Measurements from ENCODE around the gene RNU6-9. TPM values are rescaled to one million over a fixed set of nuclear protein-coding genes. Genes with fewer than 3 reads are reported as not detected.
A peak's percentile ranks its signal among the peaks of the same experiment; 100 is the strongest.

Gene RNU6-9
- total RNA-seq, 1 donor from 2014 or later, result not detected

DNA sequence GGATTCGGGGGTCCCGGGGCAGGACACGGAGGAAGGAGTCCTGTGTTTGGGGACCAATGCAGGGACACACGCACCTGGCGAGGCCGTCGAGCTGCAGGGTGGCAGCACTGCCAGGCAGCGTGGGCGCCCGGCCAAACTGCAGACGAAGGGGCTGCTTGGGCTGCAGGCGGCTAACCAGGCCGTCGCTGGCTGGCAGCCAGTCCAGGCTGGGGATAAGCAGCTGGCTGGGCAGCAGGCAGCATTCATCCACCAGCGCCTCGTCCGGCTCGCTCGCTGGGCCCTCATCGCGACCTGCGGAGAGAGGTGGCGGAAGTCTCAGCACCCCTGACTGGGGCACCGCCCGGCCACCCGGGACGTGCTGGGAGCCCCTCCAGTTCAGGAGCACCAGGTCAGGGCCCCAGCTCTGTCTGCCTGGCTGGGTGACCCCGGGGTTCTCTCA is 22.3 kb upstream of the RNU6-9 start:
- DNase-seq (ENCODE audit: low read depth, low spot score), result no peak
- Mint-ChIP-seq H3K27me3 (ENCODE audit: low read depth) (peaks cover 10% of the 10 kb centered on the region), H3K4me3 (no peak overlapping the region), H3K27ac (ENCODE audit: unreplicated experiment) (no peak overlapping the region), H3K4me1 (peaks cover 4% of the 10 kb centered on the region), H3K36me3 (ENCODE audit: low read depth) (peaks cover 6% of the 10 kb centered on the region), H3K9me3 (no peaks in the 10 kb centered on the region)
- TF ChIP-seq, protein P1, sequence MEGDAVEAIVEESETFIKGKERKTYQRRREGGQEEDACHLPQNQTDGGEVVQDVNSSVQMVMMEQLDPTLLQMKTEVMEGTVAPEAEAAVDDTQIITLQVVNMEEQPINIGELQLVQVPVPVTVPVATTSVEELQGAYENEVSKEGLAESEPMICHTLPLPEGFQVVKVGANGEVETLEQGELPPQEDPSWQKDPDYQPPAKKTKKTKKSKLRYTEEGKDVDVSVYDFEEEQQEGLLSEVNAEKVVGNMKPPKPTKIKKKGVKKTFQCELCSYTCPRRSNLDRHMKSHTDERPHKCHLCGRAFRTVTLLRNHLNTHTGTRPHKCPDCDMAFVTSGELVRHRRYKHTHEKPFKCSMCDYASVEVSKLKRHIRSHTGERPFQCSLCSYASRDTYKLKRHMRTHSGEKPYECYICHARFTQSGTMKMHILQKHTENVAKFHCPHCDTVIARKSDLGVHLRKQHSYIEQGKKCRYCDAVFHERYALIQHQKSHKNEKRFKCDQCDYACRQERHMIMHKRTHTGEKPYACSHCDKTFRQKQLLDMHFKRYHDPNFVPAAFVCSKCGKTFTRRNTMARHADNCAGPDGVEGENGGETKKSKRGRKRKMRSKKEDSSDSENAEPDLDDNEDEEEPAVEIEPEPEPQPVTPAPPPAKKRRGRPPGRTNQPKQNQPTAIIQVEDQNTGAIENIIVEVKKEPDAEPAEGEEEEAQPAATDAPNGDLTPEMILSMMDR (conservative IDR thresholded peaks at IDR 0.05), result no peak

DNA sequence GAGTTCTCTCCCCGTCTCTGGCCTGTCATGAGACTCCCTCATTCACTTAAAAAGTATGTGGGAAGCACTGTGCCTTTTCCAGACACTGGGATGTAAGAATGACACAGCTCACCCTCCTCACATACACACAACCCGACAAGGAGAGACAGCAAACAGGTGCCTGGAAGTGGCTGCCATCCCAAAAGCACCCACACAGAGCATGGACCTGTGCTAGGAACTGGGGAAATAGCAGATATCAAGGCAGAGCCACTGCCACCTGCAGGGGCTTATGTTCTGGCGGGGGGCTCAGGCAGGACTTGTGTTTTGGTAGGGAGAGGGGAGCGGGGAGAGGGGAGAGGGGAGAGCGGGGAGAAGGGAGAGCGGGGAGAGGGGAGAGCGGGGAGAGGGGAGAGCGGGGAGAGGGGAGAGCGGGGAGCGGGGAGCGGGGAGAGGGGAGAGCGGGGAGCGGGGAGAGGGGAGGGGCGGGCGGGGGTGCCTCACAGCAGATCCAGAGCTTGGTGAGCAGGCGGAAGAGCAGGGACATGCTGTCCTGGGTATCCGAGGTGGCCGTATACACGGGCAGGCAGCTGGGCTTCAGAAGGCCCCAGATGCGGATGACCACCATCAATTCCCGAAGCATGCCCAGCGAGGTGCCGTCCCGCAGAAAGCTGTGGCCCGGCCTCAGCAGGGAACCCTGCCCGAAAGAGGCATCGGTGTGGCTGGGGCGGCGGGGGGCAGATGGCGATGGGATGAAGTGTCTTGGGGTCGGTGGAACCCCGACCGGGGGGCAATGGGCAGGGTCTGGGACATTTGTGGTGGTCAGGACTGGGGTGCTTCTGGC is 21.6 kb upstream of the RNU6-9 start:
- H3K4me3 Mint-ChIP-seq, result peak overlapping the region; percentile 76
- no peaks in the 10 kb centered on the region for H3K9me3 Mint-ChIP-seq
- H3K27ac Mint-ChIP-seq (ENCODE audit: unreplicated experiment), result no peak overlapping the region
- no peak for DNase-seq (ENCODE audit: low read depth, low spot score)
- peaks cover 10% of the 10 kb centered on the region for H3K27me3 Mint-ChIP-seq (ENCODE audit: low read depth)
- TF ChIP-seq, protein P1 (conservative IDR thresholded peaks at IDR 0.05), result no peak
- H3K36me3 Mint-ChIP-seq (ENCODE audit: low read depth), result peaks cover 6% of the 10 kb centered on the region
- H3K4me1 Mint-ChIP-seq, result peaks cover 4% of the 10 kb centered on the region

- Mint-ChIP-seq H3K9me3 (no peaks in the 10 kb centered on the region), H3K27ac (ENCODE audit: unreplicated experiment) (no peak overlapping the region), H3K4me3 (peak overlapping the region; percentile 67), H3K27me3 (ENCODE audit: low read depth) (peaks cover 9% of the 10 kb centered on the region), H3K36me3 (ENCODE audit: low read depth) (peaks cover 5% of the 10 kb centered on the region), H3K4me1 (peaks cover 3% of the 10 kb centered on the region)
- TF ChIP-seq, protein P1 (conservative IDR thresholded peaks at IDR 0.05), result no peak
- DNase-seq (ENCODE audit: low read depth, low spot score), result peak; percentile 47
Measured at GRCh38 chr19:872266-872951, 20.9 kb upstream of the RNU6-9 start.

DNA sequence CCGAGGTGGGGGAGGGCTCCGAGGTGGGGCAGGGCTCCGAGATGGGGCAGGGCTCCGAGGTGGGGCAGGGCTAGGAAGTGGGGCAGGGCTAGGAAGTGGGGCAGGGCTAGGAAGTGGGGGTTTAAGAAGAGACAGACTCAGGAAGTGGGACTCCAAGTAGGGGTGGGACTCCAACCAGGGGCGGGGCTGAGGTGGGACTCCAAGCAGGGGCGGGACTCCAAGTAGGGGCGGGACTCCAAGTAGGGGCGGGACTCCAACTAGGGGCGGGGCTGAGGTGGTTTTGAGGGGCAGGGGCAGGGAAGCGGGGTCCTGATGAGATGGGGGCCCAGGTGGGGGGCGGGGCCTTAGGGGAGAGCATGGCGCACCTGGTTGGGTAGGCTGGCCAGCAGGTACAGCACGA is 20.2 kb upstream of the RNU6-9 start:
- H3K9me3 Mint-ChIP-seq, result no peaks in the 10 kb centered on the region
- peaks cover 7% of the 10 kb centered on the region for H3K27me3 Mint-ChIP-seq (ENCODE audit: low read depth)
- peaks cover 2% of the 10 kb centered on the region for H3K36me3 Mint-ChIP-seq (ENCODE audit: low read depth)
- no peak overlapping the region for H3K27ac Mint-ChIP-seq (ENCODE audit: unreplicated experiment)
- DNase-seq (ENCODE audit: low read depth, low spot score), result no peak
- TF ChIP-seq, protein P1 (conservative IDR thresholded peaks at IDR 0.05), result no peak
- no peak overlapping the region for H3K4me3 Mint-ChIP-seq
- H3K4me1 Mint-ChIP-seq, result no peaks in the 10 kb centered on the region

- Mint-ChIP-seq H3K27ac (ENCODE audit: unreplicated experiment) (no peak overlapping the region), H3K4me3 (no peak overlapping the region), H3K36me3 (ENCODE audit: low read depth) (peaks cover 2% of the 10 kb centered on the region), H3K4me1 (no peaks in the 10 kb centered on the region), H3K27me3 (ENCODE audit: low read depth) (peaks cover 7% of the 10 kb centered on the region), H3K9me3 (no peaks in the 10 kb centered on the region)
- TF ChIP-seq, protein P1 (conservative IDR thresholded peaks at IDR 0.05), result no peak
- DNase-seq (ENCODE audit: low read depth, low spot score), result no peak
Measured at GRCh38 chr19:873561-874041, 19.7 kb upstream of the RNU6-9 start.
